ENCODE data around the gene DDX52. TPM values are rescaled to one million over a fixed set of nuclear protein-coding genes. Genes with fewer than 3 reads are reported as not detected.

DDX52 gene
- total and polyA plus RNA-seq, 2 of the 13 experiments (the other 11 are each of a cell fraction or from before 2014, with no cell fraction given), result 8.9 to 36.1 TPM

DNA sequence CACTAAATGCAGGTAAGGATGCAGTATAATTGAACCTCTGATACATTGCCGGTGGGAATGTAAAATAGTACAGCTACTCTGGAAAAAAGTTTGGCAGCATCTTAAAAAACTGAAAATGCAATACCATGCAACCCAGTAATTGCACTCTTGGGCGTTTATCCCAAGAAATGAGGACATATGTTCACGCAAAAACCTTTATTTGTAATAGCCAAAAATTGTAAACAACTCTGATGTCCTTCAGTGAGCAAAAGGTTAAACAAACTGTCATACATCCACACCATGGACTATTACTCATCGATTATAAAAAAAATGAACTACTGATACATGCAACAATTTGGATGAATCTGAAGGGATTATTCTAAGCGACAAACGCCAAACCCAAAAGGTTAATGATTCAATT, 51.0 kb downstream of the DDX52 start:
- BruUV-seq (replicated peaks), result no TSS peak
- Histone ChIP-seq H3K4me3 (replicated peaks in 1 of 3; ENCODE audit: insufficient read depth in 1 of 3, low read depth in 2 of 3, low read length in 3 of 3) (no peak overlapping the region), H3K9ac (ENCODE audit: insufficient read depth, low read depth, low read length) (no peak overlapping the region), H3K9me3 (ENCODE audit: low read length) (no peaks in the 10 kb centered on the region), H3K4me2 (ENCODE audit: low read depth, low read length) (no peak overlapping the region), H4K20me1 (ENCODE audit: insufficient read depth, low read length) (no peaks in the 10 kb centered on the region), H3K27ac (ENCODE audit: extremely low read length, insufficient read depth, low read length) (no peak overlapping the region), H2AFZ (ENCODE audit: low read length) (no peak overlapping the region), H3K36me3 (replicated peaks in 1 of 2; ENCODE audit: control insufficient read depth in 1 of 2, insufficient read depth in 2 of 2, low read length in 2 of 2) (peaks cover 0 to 32% of the 10 kb centered on the region in 2 experiments; a peak in 2 of 5 replicates), H3K27me3 (ENCODE audit: control insufficient read depth in 1 of 2, insufficient read depth in 2 of 2, low read length in 2 of 2) (no peaks in the 10 kb centered on the region), H3K79me2 (ENCODE audit: insufficient read depth, low read length) (no peaks in the 10 kb centered on the region), H3K4me1 (ENCODE audit: insufficient read depth, low read length) (no peaks in the 10 kb centered on the region)
- CTCF ChIA-PET (ENCODE audit: low intra/inter-chr PET ratio, low total read pairs), result no interaction called here
- DNase-seq (ENCODE audit: low spot score) (no peak), ATAC-seq (no peak), FAIRE-seq (no peak)
- WGBS (ENCODE audit: low lambda C conversion rate), result 83% methylated on average over 6 of the region's 6 CpGs
- in situ Hi-C loops (cut with HindIII; ENCODE audit: extremely low pct_ligation_motif_present, low pct_unique_long_range_greater_than_20kb), result no loop called here
- TF ChIP-seq ZNF552 (CRISPR knock-in tag; IDR thresholded peaks at IDR 0.05; ENCODE audit: borderline replicate concordance) (no peak), ZNF713 (CRISPR knock-in tag; IDR thresholded peaks at IDR 0.05) (no peak), PRMT3 (CRISPR knock-in tag; IDR thresholded peaks at IDR 0.05; ENCODE audit: borderline replicate concordance, low read depth) (no peak), HMG20B (CRISPR knock-in tag; conservative IDR thresholded peaks at IDR 0.05) (no peak)
- TF ChIP-seq, protein P1, sequence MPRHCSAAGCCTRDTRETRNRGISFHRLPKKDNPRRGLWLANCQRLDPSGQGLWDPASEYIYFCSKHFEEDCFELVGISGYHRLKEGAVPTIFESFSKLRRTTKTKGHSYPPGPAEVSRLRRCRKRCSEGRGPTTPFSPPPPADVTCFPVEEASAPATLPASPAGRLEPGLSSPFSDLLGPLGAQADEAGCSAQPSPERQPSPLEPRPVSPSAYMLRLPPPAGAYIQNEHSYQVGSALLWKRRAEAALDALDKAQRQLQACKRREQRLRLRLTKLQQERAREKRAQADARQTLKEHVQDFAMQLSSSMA (CRISPR knock-in tag; IDR thresholded peaks at IDR 0.05), result no peak
- TF ChIP-seq, protein P2, sequence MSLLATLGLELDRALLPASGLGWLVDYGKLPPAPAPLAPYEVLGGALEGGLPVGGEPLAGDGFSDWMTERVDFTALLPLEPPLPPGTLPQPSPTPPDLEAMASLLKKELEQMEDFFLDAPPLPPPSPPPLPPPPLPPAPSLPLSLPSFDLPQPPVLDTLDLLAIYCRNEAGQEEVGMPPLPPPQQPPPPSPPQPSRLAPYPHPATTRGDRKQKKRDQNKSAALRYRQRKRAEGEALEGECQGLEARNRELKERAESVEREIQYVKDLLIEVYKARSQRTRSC (CRISPR knock-in tag; IDR thresholded peaks at IDR 0.05; ENCODE audit: low read depth), result no peak
- TF ChIP-seq, protein P3, sequence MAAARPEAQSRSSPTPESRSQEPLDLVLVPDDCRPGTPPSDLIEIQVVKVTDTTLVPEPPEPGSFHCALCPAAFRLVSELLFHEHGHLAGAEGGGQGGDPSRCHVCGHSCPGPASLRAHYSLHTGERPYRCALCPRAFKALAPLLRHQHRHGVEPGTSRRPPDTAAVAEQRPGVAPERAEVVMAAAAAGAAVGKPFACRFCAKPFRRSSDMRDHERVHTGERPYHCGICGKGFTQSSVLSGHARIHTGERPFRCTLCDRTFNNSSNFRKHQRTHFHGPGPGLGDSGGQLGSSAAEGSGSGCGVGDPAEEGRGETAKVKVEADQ (CRISPR knock-in tag; IDR thresholded peaks at IDR 0.05; ENCODE audit: borderline replicate concordance), result no peak
- POLR2A ChIA-PET, result no interaction called here
- intact Hi-C loops (cut with micrococcal nuclease; ENCODE audit: unreplicated experiment), result no loop called here

All from HepG2 (cell line).